Common myeloid progenitor, CD34-positive (primary cell): Measurements from ENCODE around the gene SLC17A3.

Source experiments
- CTCF ChIA-PET: fragments of 350-600 bp; sonication (Branson Sonifier 250); formaldehyde crosslinking; loops from one replicate; lab custom pipeline; 2021; ENCODE audit warnings: antibody characterized with exemption; lab: Charles Lee
- POLR2A ChIA-PET: fragments of 350-600 bp; sonication (Branson Sonifier 250); formaldehyde crosslinking; loops from one replicate; lab custom pipeline; 2021; ENCODE audit warnings: antibody characterized with exemption; lab: Charles Lee
- DNase-seq, 3 donors: peaks; one replicate each; pipeline versions ENCODE4 v3.0.0 to v3.0.0-alpha.2; 2013
- H3K27ac ChIP-seq, 2 experiments: 1 replicate in 1 of 2; 2 replicates in 1 of 2; pipeline ENCODE4 v1.7.0; 2013; ENCODE audit warnings: inconsistent platforms in 2 of 2, low read length in 2 of 2, mild to moderate bottlenecking in 2 of 2, low read depth in 1 of 2, moderate library complexity in 1 of 2; ENCODE audit not compliant: severe bottlenecking in 2 of 2, insufficient read depth in 1 of 2, poor library complexity in 1 of 2
- H3K27me3 ChIP-seq, 5 experiments: replicated peaks in 2 of 5; 1 replicate in 3 of 5; 2 replicates in 2 of 5; pipeline versions ENCODE4 v1.6.1 to v1.7.0; 2013; ENCODE audit warnings: low read length in 4 of 5, mild to moderate bottlenecking in 2 of 5, moderate library complexity in 2 of 5, inconsistent platforms in 1 of 5; ENCODE audit not compliant: insufficient read depth in 5 of 5, control insufficient read depth in 4 of 5
- H3K36me3 ChIP-seq, 4 experiments: 1 replicate in 2 of 4; 2 replicates in 2 of 4; pipeline versions ENCODE4 v1.6.1 to v1.7.0; 2013; ENCODE audit warnings: low read length in 3 of 4, control low read depth in 1 of 4, mild to moderate bottlenecking in 1 of 4; ENCODE audit not compliant: control insufficient read depth in 4 of 4, insufficient read depth in 4 of 4
- H3K4me1 ChIP-seq, 4 experiments: 1 replicate in 3 of 4; 2 replicates in 1 of 4; pipeline versions ENCODE4 v1.6.1 to v1.7.1; 2013; ENCODE audit warnings: low read length in 3 of 4, mild to moderate bottlenecking in 3 of 4, control low read depth in 1 of 4, inconsistent platforms in 1 of 4, moderate library complexity in 1 of 4; ENCODE audit not compliant: control insufficient read depth in 4 of 4, insufficient read depth in 4 of 4; ENCODE audit errors: control extremely low read depth in 1 of 4
- H3K4me3 ChIP-seq, 7 experiments: 1 replicate in 4 of 7; 2 replicates in 3 of 7; pipeline versions ENCODE4 v1.5.1 to v1.7.0; 2013; ENCODE audit warnings: mild to moderate bottlenecking in 7 of 7, low read length in 6 of 7, moderate library complexity in 6 of 7, inconsistent platforms in 2 of 7, low read depth in 2 of 7, control low read depth in 1 of 7; ENCODE audit not compliant: insufficient read depth in 4 of 7, control insufficient read depth in 1 of 7; ENCODE audit errors: extremely low read depth in 1 of 7
- H3K9me3 ChIP-seq, 5 experiments: 1 replicate in 4 of 5; 2 replicates in 1 of 5; pipeline versions ENCODE4 v1.6.1 to v1.7.1; 2013; ENCODE audit warnings: low read length in 4 of 5, mild to moderate bottlenecking in 2 of 5, inconsistent platforms in 1 of 5, low read depth in 1 of 5, moderate library complexity in 1 of 5; ENCODE audit not compliant: control insufficient read depth in 4 of 5, insufficient read depth in 2 of 5; ENCODE audit errors: control extremely low read depth in 1 of 5
- WGBS: methylation state at CpG from one replicate; pipeline ENCODE4 v1.1.5; 2013; ENCODE audit not compliant: insufficient coverage; 5-methylcytosine and 5-hydroxymethylcytosine counted together

The SLC17A3 gene

GRCh38 chr6:25801436-25801835 is 72.6 kb downstream of the SLC17A3 start:
- H3K27me3 ChIP-seq, result no peaks in the 10 kb centered on the region
- POLR2A ChIA-PET, result no interaction called here
- H3K4me3 ChIP-seq, result no peak overlapping the region
- CTCF ChIA-PET, result no interaction called here
- peaks cover 0 to 2% (median 0%) of the 10 kb centered on the region in 5 experiments for H3K9me3 ChIP-seq
- 100% methylated on average over 4 of the region's 4 CpGs for WGBS
- H3K4me1 ChIP-seq, result no peaks in the 10 kb centered on the region
- H3K27ac ChIP-seq, result no peak overlapping the region
- H3K36me3 ChIP-seq, result no peaks in the 10 kb centered on the region
- DNase-seq, result no peak
